KBM-7 (cell line): ENCODE measurements around the gene GLRA2.
A peak's percentile ranks its signal among the peaks of the same experiment; 100 is the strongest.

Source experiments
- DNase-seq: peaks from one replicate; pipeline ENCODE4 v3.0.0-alpha.2; 2015
- in situ Hi-C: fragments of 300-500 bp; cut with MboI; formaldehyde crosslinking; loops from 2 replicates; pipeline ENCODE4 v1.14.3; 2020; ENCODE audit warnings: low sequenced_read_pairs, low pct_unique_long_range_greater_than_20kb, mixed read lengths

The GLRA2 gene

GRCh38 chrX:14529290-14529989 lies at the start of gene GLRA2:
Gene GLRA2, plus strand, starts transcription at chrX:14529536. Its CDS starts 522 bp downstream, at chrX:14530058.
- in situ Hi-C loops, result no loop called here
- peak; percentile 10 for DNase-seq

DNA sequence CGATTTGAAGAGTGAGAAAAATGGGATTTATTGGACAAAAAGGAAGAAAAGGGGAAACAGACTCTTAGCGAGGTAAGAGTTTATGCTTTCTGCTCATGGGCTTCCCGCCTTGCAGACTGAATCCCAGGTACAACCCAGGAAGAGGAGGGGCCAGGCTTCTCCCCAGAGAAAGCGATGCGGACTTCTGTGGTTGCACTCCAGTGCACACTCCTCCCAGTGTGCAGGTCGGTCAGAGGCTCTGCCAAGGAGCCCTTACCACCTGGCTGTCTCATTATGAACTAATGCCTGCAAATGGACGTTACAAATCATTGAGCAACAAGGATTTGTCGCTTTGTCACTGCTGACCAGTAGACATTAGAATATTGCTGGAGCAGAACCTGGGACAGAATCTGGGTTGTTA lies 39.9 kb upstream of the GLRA2 start:
- DNase-seq, result no peak
- in situ Hi-C loops, result no loop called here

DNA sequence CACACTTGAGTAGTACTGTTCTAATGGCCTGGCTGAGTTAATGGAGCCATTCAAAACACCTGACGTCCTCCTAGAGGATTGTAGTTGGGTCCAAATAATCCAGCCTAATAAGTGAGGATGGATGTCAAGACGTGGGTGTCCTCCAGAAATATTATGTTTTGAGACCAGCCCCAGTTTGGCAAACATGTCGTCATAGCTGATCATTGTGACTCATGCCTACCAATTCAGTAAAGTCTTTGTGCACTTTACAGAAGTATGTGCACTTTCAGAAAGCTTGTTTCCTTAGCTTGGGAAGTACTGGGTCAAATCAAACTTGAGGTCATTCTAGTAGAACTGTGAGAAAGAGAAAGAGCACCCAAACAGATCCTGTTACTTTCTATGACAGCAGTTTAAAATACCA lies 37.6 kb upstream of the GLRA2 start:
- in situ Hi-C loops, result no loop called here
- no peak for DNase-seq

- in situ Hi-C loops, result no loop called here
- no peak for DNase-seq
These were observed 32.7 kb upstream of the GLRA2 start for GRCh38 chrX:14496674-14497073.

DNA sequence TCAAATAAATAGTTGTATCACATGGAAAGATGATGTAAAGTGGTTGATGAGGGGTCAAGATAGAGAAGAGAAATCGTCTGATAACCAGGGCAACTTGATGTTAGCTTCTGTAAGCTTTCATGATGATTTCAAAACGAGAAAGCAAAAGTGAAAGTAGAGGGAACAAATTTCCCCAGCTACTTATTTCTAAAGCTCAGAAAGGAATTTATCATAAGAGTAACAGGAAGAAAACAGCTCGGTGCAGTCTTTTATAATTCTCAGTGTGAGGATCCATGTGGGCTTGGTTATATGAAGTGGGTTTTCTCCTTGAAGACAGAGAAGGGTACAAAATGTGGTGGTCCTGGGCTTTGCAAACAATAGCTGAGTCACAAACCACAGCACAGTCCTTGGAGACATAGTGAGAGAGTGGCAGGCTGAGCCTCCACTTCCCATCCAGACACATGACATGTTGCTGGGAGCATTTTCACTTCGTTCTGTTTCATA lies 32.1 kb upstream of the GLRA2 start:
- peak; percentile 20 for DNase-seq
- in situ Hi-C loops, result no loop called here

DNA sequence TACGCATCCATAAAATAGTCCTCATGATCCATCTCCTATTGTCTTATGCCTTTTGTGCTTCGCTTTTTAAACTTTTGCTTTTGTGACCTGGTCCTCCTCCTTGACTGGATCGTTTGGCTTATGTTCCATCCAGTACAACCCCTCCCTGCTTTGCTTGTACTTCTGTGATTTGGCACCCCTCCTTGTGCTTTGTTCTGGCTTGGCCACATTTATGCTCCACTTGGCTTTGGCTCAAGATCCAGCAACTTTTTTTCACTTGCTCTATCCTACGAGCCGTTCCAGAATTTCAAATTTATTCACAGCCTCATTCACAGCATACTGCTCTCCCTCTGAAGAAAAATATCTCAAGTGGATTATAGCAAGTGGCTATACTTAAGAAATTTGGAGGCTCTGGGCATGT lies 28.0 kb upstream of the GLRA2 start:
- in situ Hi-C loops, result no loop called here
- no peak for DNase-seq

- DNase-seq, result no peak
- in situ Hi-C loops, result no loop called here
These were observed 24.3 kb upstream of the GLRA2 start for GRCh38 chrX:14504960-14505538.

DNA sequence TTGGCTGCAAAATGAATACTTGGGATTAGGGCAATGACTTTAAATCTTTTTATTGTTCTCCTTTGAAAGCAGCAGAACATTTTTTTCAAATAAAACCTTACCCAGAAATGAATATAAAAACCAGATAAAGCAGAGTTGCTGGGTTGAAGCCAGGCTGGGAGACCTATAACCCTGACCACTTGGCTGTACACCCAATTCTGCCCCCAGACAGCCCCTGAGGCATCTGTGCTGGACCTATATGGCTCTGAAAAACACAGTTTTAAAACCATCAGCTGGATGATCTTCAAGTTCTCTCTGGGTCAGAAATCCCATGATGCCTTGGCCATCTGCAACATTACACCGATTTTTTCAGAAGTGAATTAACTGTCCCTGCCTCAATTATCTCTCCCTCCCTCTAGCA lies 23.7 kb upstream of the GLRA2 start:
- in situ Hi-C loops, result no loop called here
- no peak for DNase-seq

DNA sequence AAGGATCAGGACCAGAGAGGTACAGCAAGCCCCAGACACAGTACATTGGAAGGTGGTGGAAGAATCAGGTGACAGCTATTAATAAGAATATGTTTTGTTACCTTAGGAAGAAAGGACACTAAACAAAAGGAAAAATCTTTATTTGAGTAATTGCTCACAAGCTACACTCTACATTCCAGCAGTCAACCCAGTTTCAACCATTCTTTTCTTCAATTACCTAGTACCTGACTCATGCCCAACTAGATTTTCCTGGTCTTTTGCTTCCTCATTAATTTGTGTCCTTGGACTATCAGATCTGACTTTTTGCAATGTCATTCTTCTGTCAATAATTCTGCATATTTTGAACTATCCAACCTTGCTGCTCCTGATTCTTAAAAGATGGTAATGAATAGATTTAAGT lies 22.5 kb upstream of the GLRA2 start:
- no peak for DNase-seq
- in situ Hi-C loops, result no loop called here

- in situ Hi-C loops, result no loop called here
- DNase-seq, result no peak
These were observed 21.2 kb upstream of the GLRA2 start for GRCh38 chrX:14508025-14508690.

DNA sequence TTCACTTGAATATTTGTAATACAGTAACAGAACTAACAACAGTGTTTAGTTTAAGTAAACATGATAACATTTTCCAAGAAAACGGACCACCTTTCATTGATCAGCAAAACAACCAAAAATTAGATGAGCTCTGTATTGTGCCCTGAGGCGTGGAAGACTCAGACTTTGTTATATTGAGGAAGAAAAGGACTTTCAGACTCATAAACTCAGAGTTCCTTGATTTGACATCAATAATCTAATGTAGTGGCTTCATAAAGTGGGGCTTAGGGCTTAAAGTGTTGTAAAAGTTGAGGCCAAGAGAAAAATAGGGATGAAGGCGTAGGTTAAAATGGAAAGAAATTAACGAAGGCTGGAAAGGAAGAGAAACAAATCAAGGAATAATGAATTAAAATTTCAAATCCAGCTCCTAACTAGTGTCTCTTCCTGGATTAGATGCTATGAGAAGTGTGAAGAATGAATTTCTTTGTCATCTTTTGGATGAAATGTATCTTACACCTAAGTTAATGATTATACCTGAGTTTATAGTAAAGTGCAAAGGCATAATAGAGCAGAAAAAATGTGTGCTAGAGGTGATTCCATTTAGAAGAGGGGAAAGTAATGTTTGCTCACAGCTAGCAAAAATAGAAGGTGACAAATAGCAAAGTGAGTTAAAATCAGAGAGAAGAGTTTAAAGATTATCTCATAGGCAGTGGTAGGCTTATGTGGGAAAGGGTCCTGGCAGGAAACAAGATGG lies 19.8 kb upstream of the GLRA2 start:
- no peak for DNase-seq
- in situ Hi-C loops, result no loop called here

DNA sequence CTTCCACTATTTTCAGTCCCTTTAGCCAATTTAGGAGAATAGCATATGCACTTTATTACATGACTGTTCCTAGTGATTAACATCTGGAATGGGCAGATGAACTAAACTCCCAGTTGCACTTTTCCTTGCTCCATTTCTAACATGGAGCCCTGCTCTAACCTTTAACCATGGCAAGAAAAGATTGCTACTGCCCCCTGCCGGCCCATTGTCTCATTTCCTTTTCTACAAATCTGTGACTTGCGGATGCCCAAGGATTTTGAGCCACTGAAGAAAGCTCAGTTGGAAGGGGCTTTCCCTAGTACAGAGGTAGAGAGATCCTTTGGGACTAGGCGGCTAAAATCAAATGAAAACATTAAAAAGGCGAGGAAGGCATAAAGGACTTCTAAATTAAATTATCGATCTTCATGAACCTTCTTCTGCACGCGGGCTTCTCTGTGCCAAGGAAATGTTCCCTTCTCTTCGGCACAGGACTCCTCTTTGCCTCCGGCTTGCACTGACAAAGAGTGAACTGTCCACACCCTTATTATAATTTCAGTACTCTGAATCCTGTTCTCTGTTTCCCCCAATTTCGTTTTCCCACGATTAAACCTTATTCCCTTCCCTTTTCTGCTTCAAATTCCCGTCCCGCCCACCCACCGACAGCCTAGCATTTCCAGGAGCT lies 577 bp upstream of the GLRA2 start:
- peak; percentile 63 for DNase-seq
- in situ Hi-C loops, result no loop called here

DNA sequence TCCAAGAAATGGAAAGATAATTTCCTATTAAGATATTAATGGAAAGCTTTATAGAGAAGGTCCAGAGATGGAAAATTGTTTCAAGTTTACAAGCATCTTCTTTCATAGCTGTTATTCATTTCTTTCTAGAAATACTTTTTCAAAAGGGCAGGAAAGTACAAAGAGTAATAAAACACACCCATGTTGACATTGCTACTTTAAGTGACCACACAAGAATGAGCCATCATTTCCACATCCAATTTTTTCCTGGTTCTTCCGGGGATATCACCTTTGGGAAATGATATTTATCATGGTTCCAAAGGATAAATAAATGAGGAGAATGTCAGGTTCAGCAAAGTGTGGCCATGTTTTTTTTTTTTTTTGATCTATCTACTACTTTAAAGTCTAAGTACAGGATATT lies 4.5 kb downstream of the GLRA2 start:
- in situ Hi-C loops, result no loop called here
- DNase-seq, result no peak

DNA sequence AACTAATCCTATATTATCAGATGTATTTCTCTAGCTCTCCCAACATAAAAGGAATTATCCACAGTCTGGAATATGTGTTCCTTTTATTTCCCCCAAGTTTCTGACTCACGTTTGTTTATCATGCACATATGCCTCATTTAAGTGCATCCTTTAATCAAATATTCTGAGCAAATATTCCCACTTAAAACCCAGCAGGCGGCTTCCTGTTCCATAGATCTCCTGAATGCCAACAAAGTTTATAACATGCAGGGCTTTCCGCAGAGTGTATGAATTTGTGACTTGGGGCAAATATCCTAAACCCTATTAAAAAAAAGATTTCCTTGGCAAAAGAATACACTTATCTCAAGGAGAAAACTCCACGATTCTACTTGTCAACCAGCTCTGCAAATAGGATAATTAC lies 16.9 kb downstream of the GLRA2 start:
- in situ Hi-C loops, result no loop called here
- no peak for DNase-seq

DNA sequence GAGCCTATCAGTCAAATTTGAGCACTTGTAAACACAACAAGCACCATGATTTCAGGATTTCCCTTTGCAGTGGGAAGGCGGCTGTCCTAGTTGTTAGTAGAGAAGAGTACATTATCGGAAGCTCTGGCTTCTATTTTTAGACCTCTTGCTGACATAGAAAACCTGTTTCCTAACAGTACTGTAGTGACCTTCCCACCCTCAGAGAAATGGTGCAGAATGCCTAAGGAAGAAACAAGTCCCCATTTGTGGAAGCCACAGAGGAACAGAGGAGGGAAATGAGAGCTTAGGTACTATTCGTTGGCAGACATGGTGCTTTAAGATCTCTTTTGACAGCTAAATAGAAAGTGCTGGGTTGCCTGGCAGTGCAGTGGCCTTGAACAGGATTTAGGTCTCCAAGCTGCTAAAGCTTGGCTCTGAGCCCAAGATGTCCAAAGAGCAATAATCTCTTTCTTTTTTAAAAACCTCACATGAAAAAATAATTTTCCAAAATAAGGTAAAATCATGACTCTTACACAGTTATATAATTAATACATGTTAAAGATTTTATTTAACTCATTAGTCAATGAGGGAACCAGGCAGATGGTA lies 24.9 kb downstream of the GLRA2 start:
- in situ Hi-C loops, result no loop called here
- DNase-seq, result no peak

- in situ Hi-C loops, result no loop called here
- no peak for DNase-seq
These were observed 34.7 kb downstream of the GLRA2 start for GRCh38 chrX:14564058-14564457.

GRCh38 chrX:14573161-14573560 lies 43.8 kb downstream of the GLRA2 start:
- in situ Hi-C loops, result no loop called here
- no peak for DNase-seq

GRCh38 chrX:14581081-14581480 lies 51.7 kb downstream of the GLRA2 start:
- DNase-seq, result no peak
- in situ Hi-C loops, result no loop called here

GRCh38 chrX:14584548-14584947 lies 55.2 kb downstream of the GLRA2 start:
- in situ Hi-C loops, result no loop called here
- no peak for DNase-seq
